H9 (cell line): Measurements from ENCODE around the gene MYO3A. TPM values are rescaled to one million over a fixed set of nuclear protein-coding genes. Genes with fewer than 3 reads are reported as not detected.

Experiments used
- DNase-seq: peaks from one replicate; pipeline ENCODE4 v3.0.0-alpha.2; 2017
- H2AFZ ChIP-seq: one replicate; pipeline ENCODE4 v1.6.1; 2013; ENCODE audit warnings: mild to moderate bottlenecking, low read length, control low read depth, moderate library complexity
- H2AK5ac ChIP-seq: 2 replicates; pipeline ENCODE4 v1.6.1; 2013; ENCODE audit warnings: low read length, control low read depth, mixed read lengths; ENCODE audit not compliant: insufficient read length
- H2BK120ac ChIP-seq: one replicate; pipeline ENCODE4 v1.6.1; 2013; ENCODE audit warnings: low read depth, mild to moderate bottlenecking, low read length, control low read depth, inconsistent platforms; ENCODE audit not compliant: poor library complexity, severe bottlenecking
- H2BK12ac ChIP-seq: 2 replicates; pipeline ENCODE4 v1.6.1; 2013; ENCODE audit warnings: low read length, control low read depth, mixed read lengths, low read depth; ENCODE audit not compliant: insufficient read length
- H2BK15ac ChIP-seq: 2 replicates; pipeline ENCODE4 v1.6.1; 2013; ENCODE audit warnings: low read depth, low read length, control low read depth
- H2BK20ac ChIP-seq: one replicate; pipeline ENCODE4 v1.6.1; 2013; ENCODE audit warnings: low read depth, mild to moderate bottlenecking, low read length, control low read depth, inconsistent platforms; ENCODE audit not compliant: poor library complexity, severe bottlenecking
- H2BK5ac ChIP-seq: 2 replicates; pipeline ENCODE4 v1.6.1; 2013; ENCODE audit warnings: low read length, control low read depth, mixed read lengths; ENCODE audit not compliant: insufficient read length
- H3K14ac ChIP-seq: 2 replicates; pipeline ENCODE4 v1.6.1; 2013; ENCODE audit warnings: low read length, control low read depth; ENCODE audit not compliant: insufficient read depth
- H3K18ac ChIP-seq: 2 replicates; pipeline ENCODE4 v1.6.1; 2013; ENCODE audit warnings: low read depth, mild to moderate bottlenecking, mixed read lengths, low read length, control low read depth; ENCODE audit not compliant: insufficient read length
- H3K23ac ChIP-seq: 2 replicates; pipeline ENCODE4 v1.6.1; 2013; ENCODE audit warnings: low read length, control low read depth, mixed read lengths, low read depth; ENCODE audit not compliant: insufficient read length
- H3K23me2 ChIP-seq: 2 replicates; pipeline ENCODE4 v1.6.1; 2013; ENCODE audit warnings: low read depth, mild to moderate bottlenecking, mixed read lengths, low read length, control low read depth; ENCODE audit not compliant: insufficient read length, poor library complexity, severe bottlenecking
- H3K27ac ChIP-seq: 2 replicates; pipeline ENCODE4 v1.5.1; 2013; ENCODE audit warnings: low read length, control low read depth, mixed read lengths, low read depth; ENCODE audit not compliant: insufficient read length
- H3K27me3 ChIP-seq: 2 replicates; pipeline ENCODE4 v1.6.1; 2013; ENCODE audit warnings: low read length, control low read depth, inconsistent platforms; ENCODE audit not compliant: insufficient read depth
- H3K4ac ChIP-seq: 2 replicates; pipeline ENCODE4 v1.6.1; 2013; ENCODE audit warnings: low read depth, mild to moderate bottlenecking, control low read depth, inconsistent platforms, low read length, moderate library complexity
- H3K4me1 ChIP-seq: 2 replicates; pipeline ENCODE4 v1.6.1; 2013; ENCODE audit warnings: low read length, control low read depth, inconsistent platforms; ENCODE audit not compliant: insufficient read depth
- H3K4me2 ChIP-seq: 2 replicates; pipeline ENCODE4 v1.6.1; 2013; ENCODE audit warnings: low read length, control low read depth, mixed read lengths; ENCODE audit not compliant: insufficient read length, insufficient read depth
- H3K56ac ChIP-seq: 2 replicates; pipeline ENCODE4 v1.6.1; 2013; ENCODE audit warnings: low read depth, mild to moderate bottlenecking, mixed read lengths, low read length, control low read depth; ENCODE audit not compliant: insufficient read length
- H3K79me1 ChIP-seq: 2 replicates; pipeline ENCODE4 v1.6.1; 2013; ENCODE audit warnings: low read depth, mild to moderate bottlenecking, moderate library complexity, low read length, control low read depth, inconsistent platforms; ENCODE audit not compliant: insufficient read depth, poor library complexity, severe bottlenecking
- H3K79me2 ChIP-seq: 2 replicates; pipeline ENCODE4 v1.6.1; 2013; ENCODE audit warnings: low read length, control low read depth, inconsistent platforms; ENCODE audit not compliant: insufficient read depth
- H3K9ac ChIP-seq: 2 replicates; pipeline ENCODE4 v1.6.1; 2013; ENCODE audit warnings: low read length, control low read depth, mixed read lengths; ENCODE audit not compliant: insufficient read length; ENCODE audit errors: extremely low read depth
- H3K9me3 ChIP-seq: one replicate; pipeline ENCODE4 v1.6.1; 2013; ENCODE audit warnings: low read depth, low read length, inconsistent platforms; ENCODE audit not compliant: control insufficient read depth
- H3T11ph ChIP-seq: one replicate; pipeline ENCODE4 v1.6.1; 2013; ENCODE audit warnings: mild to moderate bottlenecking, low read length, control low read depth, inconsistent platforms
- H4K20me1 ChIP-seq: one replicate; pipeline ENCODE4 v1.6.1; 2013; ENCODE audit not compliant: control insufficient read depth, insufficient read length, insufficient read depth
- H4K5ac ChIP-seq: 2 replicates; pipeline ENCODE4 v1.6.1; 2013; ENCODE audit warnings: low read depth, mild to moderate bottlenecking, mixed read lengths, low read length, control low read depth; ENCODE audit not compliant: insufficient read length
- H4K8ac ChIP-seq: replicated peaks from 2 replicates; pipeline ENCODE4 v1.6.1; 2013; ENCODE audit warnings: low read length, control low read depth, mixed read lengths, low read depth; ENCODE audit not compliant: insufficient read length
- H4K91ac ChIP-seq: 2 replicates; pipeline ENCODE4 v1.6.1; 2013; ENCODE audit warnings: low read depth, mild to moderate bottlenecking, moderate library complexity, mixed read lengths, low read length, control low read depth; ENCODE audit not compliant: insufficient read length
- H3K27ac Mint-ChIP-seq, 3 experiments: 2 replicates in 2 of 3; 3 replicates in 1 of 3; pipeline ENCODE4 v1.8.0; 2020 to 2021; ENCODE audit warnings: mixed read lengths in 3 of 3, mild to moderate bottlenecking in 1 of 3, moderate library complexity in 1 of 3
- H3K27me3 Mint-ChIP-seq: 2 replicates; pipeline ENCODE4 v1.8.0; 2021; ENCODE audit warnings: low read depth, mild to moderate bottlenecking, moderate library complexity, mixed read lengths
- H3K36me3 Mint-ChIP-seq, 3 experiments: 2 replicates in 2 of 3; 3 replicates in 1 of 3; pipeline ENCODE4 v1.8.0; 2020 to 2021; ENCODE audit warnings: low read depth in 3 of 3, mixed read lengths in 3 of 3; ENCODE audit not compliant: insufficient read depth in 1 of 3
- H3K4me1 Mint-ChIP-seq, 2 experiments: 2 replicates each; pipeline ENCODE4 v1.8.0; 2020; ENCODE audit warnings: mixed read lengths in 2 of 2
- H3K4me3 Mint-ChIP-seq, 2 experiments: 2 replicates in 1 of 2; 3 replicates in 1 of 2; pipeline ENCODE4 v1.8.0; 2020 to 2021; ENCODE audit warnings: mild to moderate bottlenecking in 2 of 2, mixed read lengths in 2 of 2, moderate library complexity in 1 of 2
- H3K9me3 Mint-ChIP-seq, 2 experiments: 2 replicates in 1 of 2; 3 replicates in 1 of 2; pipeline ENCODE4 v1.8.0; 2020; ENCODE audit warnings: mild to moderate bottlenecking in 2 of 2, mixed read lengths in 2 of 2, moderate library complexity in 1 of 2
- WGBS: extraction: QIAGEN DNeasy Blood & Tissue Kit; methylation state at CpG from one replicate; pipeline ENCODE4 v1.1.7; 2013; ENCODE audit warnings: missing lambda C conversion rate, low lambda C conversion rate, mixed read lengths; ENCODE audit not compliant: insufficient read length; ENCODE audit errors: extremely low coverage; 5-methylcytosine and 5-hydroxymethylcytosine counted together
- total RNA-seq: library from RNA; stranded (reverse); gene quantifications from 2 replicates; pipeline ENCODE4 v1.2.1, GENCODE V29; 2021
- TF ChIP-seq, protein P1 (sequence below): fragments of 200-600 bp; sonication (generic); conservative IDR thresholded peaks from 3 replicates; pipeline ENCODE4 v1.8.0; 2021; ENCODE audit warnings: antibody characterized with exemption, mild to moderate bottlenecking

MYO3A gene
- total RNA-seq, 1 experiment from 2014 or later, result 4.3 TPM

DNA sequence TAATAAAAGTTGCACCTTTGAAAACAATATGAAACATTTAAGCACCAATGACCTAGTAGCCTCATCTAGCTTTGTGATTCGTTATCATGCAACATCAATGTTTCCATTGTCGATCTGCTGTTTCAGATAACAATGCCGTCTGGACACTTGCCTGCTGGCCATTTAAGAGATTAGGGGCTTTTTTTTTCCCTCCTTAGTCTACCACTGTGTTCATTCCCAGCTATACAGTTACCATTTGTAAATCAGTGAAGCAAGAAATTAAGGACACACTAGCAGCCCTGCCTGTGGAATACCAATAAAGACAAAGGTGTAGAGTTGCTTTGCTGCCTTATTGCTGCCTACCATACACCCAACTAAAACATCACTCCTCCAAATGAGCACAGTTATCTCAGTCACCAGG, 37.6 kb upstream of the MYO3A start:
- Mint-ChIP-seq H3K9me3 (peaks cover 5 to 6% of the 10 kb centered on the region in 2 experiments; a peak in 4 of 5 replicates), H3K4me1 (peaks cover 15 to 23% of the 10 kb centered on the region in 2 experiments)
- TF ChIP-seq, protein P1, sequence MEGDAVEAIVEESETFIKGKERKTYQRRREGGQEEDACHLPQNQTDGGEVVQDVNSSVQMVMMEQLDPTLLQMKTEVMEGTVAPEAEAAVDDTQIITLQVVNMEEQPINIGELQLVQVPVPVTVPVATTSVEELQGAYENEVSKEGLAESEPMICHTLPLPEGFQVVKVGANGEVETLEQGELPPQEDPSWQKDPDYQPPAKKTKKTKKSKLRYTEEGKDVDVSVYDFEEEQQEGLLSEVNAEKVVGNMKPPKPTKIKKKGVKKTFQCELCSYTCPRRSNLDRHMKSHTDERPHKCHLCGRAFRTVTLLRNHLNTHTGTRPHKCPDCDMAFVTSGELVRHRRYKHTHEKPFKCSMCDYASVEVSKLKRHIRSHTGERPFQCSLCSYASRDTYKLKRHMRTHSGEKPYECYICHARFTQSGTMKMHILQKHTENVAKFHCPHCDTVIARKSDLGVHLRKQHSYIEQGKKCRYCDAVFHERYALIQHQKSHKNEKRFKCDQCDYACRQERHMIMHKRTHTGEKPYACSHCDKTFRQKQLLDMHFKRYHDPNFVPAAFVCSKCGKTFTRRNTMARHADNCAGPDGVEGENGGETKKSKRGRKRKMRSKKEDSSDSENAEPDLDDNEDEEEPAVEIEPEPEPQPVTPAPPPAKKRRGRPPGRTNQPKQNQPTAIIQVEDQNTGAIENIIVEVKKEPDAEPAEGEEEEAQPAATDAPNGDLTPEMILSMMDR, result no peak

More for the DNA sequence above, 37.6 kb upstream of the MYO3A start:
- H3K27me3 ChIP-seq, result no peaks in the 10 kb centered on the region; the same call in 1 of the 2 replicates
- no peaks in the 10 kb centered on the region; the same call in 1 of the 2 replicates for H3K4me1 ChIP-seq
- no peak overlapping the region for H3K4me3 Mint-ChIP-seq
- no peak overlapping the region for H3K4ac ChIP-seq
- H3K18ac ChIP-seq, result no peak overlapping the region
- H4K91ac ChIP-seq, result no peak overlapping the region
- no peaks in the 10 kb centered on the region for H3K79me2 ChIP-seq
- H3K27me3 Mint-ChIP-seq, result peaks cover 4% of the 10 kb centered on the region; the same call in 1 of the 2 replicates
- H2BK120ac ChIP-seq, result no peak overlapping the region
- peaks cover 0 to 13% (median 3%) of the 10 kb centered on the region in 3 experiments; a peak in 3 of 7 replicates for H3K36me3 Mint-ChIP-seq
- H2BK20ac ChIP-seq, result no peak overlapping the region
- H2BK12ac ChIP-seq, result no peak overlapping the region
- no peak overlapping the region for H3T11ph ChIP-seq
- H3K23me2 ChIP-seq, result no peaks in the 10 kb centered on the region
- H4K5ac ChIP-seq, result no peak overlapping the region
- no peaks in the 10 kb centered on the region for H3K79me1 ChIP-seq
- no peak overlapping the region for H3K23ac ChIP-seq
- H3K4me2 ChIP-seq, result no peak overlapping the region
- WGBS, result no CpG with 5 or more reads among the region's 3 CpGs
- H2AFZ ChIP-seq, result no peak overlapping the region
- no peak overlapping the region for H4K8ac ChIP-seq
- no peak overlapping the region for H2BK15ac ChIP-seq
- H2AK5ac ChIP-seq, result no peak overlapping the region
- no peak overlapping the region for H3K56ac ChIP-seq
- H3K27ac ChIP-seq, result no peak overlapping the region
- DNase-seq, result no peak
- no peak overlapping the region for H3K27ac Mint-ChIP-seq
- no peak overlapping the region for H3K14ac ChIP-seq
- H3K9me3 ChIP-seq, result peaks cover 5% of the 10 kb centered on the region
- no peak overlapping the region for H3K9ac ChIP-seq
- no peaks in the 10 kb centered on the region for H4K20me1 ChIP-seq
- H2BK5ac ChIP-seq, result no peak overlapping the region
